ENCODE results near the gene RAB3C.

RAB3C gene

GRCh38 chr5:58738336-58738735 lies 155.5 kb downstream of the RAB3C start:
- TF ChIP-seq CTCF (conservative IDR thresholded peaks at IDR 0.05), result no peak
- H3K27ac ChIP-seq, result no peak overlapping the region

GRCh38 chr5:58739051-58739450 lies 156.2 kb downstream of the RAB3C start:
- no peak overlapping the region for H3K27ac ChIP-seq
- TF ChIP-seq CTCF (conservative IDR thresholded peaks at IDR 0.05), result no peak

- no peak overlapping the region for H3K27ac ChIP-seq
- no peak for TF ChIP-seq CTCF (conservative IDR thresholded peaks at IDR 0.05)
Measured at GRCh38 chr5:58740956-58741355, 158.1 kb downstream of the RAB3C start.

- no peak for TF ChIP-seq CTCF (conservative IDR thresholded peaks at IDR 0.05)
- H3K27ac ChIP-seq, result no peak overlapping the region
Measured at GRCh38 chr5:58745350-58745749, 162.5 kb downstream of the RAB3C start.

- TF ChIP-seq CTCF (conservative IDR thresholded peaks at IDR 0.05), result no peak
- H3K27ac ChIP-seq, result no peak overlapping the region
Measured at GRCh38 chr5:58746321-58746720, 163.4 kb downstream of the RAB3C start.

GRCh38 chr5:58750036-58750435 lies 167.2 kb downstream of the RAB3C start:
- H3K27ac ChIP-seq, result no peak overlapping the region
- no peak for TF ChIP-seq CTCF (conservative IDR thresholded peaks at IDR 0.05)

- H3K27ac ChIP-seq, result no peak overlapping the region
- no peak for TF ChIP-seq CTCF (conservative IDR thresholded peaks at IDR 0.05)
Measured at GRCh38 chr5:58751222-58751837, 168.5 kb downstream of the RAB3C start.
